ENCODE data around the gene MYOF.

DNA sequence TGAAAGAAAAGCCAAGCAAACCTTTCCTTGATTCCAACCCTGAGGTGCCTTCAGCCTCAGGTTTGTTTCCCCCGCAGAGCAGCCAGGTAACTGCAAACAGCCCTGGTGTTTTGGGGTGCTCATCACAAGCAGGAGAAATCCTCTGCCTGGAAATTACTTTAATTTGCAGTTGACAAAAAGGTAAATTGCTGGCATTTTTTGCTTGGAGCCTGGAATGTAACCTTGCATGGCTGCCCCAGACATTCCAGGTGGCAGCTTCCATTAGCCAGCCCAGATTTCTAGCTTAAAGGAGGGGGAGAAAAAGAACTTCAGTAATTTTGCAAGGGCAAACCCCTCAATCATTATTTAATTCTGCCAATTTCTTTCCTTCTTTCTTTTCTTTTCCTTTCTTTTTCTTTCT lies 194.4 kb downstream of the MYOF start:
- TF ChIP-seq, protein P1, sequence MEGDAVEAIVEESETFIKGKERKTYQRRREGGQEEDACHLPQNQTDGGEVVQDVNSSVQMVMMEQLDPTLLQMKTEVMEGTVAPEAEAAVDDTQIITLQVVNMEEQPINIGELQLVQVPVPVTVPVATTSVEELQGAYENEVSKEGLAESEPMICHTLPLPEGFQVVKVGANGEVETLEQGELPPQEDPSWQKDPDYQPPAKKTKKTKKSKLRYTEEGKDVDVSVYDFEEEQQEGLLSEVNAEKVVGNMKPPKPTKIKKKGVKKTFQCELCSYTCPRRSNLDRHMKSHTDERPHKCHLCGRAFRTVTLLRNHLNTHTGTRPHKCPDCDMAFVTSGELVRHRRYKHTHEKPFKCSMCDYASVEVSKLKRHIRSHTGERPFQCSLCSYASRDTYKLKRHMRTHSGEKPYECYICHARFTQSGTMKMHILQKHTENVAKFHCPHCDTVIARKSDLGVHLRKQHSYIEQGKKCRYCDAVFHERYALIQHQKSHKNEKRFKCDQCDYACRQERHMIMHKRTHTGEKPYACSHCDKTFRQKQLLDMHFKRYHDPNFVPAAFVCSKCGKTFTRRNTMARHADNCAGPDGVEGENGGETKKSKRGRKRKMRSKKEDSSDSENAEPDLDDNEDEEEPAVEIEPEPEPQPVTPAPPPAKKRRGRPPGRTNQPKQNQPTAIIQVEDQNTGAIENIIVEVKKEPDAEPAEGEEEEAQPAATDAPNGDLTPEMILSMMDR (IDR thresholded peaks at IDR 0.05) = no peak
- no peak for TF ChIP-seq POLR2A (IDR thresholded peaks at IDR 0.05)
